Tongue (tissue), 2 donors: Measurements from ENCODE around the gene DENND5A. TPM values are rescaled to one million over a fixed set of nuclear protein-coding genes. Genes with fewer than 3 reads are reported as not detected.
"Not testable (repeated sequence)": the region's sequence is repeated elsewhere in the genome, so short reads cannot be mapped to it uniquely, and the experiment has no call there.

Experiments used
- DNase-seq: peaks from one replicate; pipeline ENCODE4 v3.0.0-alpha.2; 2015
- total RNA-seq: library from RNA; depleted of rRNA; stranded (reverse); fragments of >200 nt; gene quantifications from one replicate; pipeline ENCODE4 v1.2.3, GENCODE V29; 2014

DENND5A gene
- total RNA-seq, 1 donor from 2014 or later = 124 TPM

- peak; percentile 90 for DNase-seq
Measured at GRCh38 chr11:9264316-9265210, 587 bp downstream of the DENND5A start.

DNA sequence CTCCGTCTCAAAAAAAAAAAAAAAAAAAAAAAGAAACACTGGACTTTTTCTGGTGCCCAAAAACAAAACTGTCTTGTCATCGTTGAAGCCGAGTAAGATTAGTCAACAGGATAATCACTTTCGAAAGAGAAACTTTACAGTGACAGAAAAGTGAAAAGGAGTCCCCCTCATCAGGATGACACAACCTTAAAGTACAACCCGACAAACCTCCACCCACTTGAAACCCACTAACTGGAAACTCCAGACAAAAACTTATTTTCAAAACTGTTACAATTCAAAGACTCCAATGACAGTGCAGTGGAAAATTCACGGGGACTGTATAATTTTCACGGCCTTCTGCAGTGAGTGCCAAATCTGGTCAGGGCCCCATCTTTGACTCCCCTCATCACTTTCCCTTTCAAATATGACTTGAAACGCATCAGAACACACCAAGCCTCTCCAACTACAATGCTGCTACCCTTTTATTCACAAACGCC, 1.3 kb downstream of the DENND5A start:
- no peak for DNase-seq

DNA sequence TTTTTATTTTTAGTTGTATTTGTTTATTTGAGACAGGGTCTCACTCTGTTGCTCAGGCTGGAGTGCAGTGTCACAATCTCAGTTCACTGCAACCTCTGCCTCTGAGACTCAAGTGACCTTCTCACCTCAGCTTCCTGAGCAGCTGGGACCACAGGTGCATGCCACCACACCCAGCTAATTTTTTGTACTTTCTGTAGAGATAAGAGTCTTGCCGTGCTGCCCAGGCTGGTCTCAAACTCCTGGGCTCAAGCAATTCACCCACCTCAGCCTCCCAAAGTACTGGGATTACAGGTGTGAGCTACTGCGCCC, 4.4 kb downstream of the DENND5A start:
- not testable (repeated sequence) for DNase-seq

DNA sequence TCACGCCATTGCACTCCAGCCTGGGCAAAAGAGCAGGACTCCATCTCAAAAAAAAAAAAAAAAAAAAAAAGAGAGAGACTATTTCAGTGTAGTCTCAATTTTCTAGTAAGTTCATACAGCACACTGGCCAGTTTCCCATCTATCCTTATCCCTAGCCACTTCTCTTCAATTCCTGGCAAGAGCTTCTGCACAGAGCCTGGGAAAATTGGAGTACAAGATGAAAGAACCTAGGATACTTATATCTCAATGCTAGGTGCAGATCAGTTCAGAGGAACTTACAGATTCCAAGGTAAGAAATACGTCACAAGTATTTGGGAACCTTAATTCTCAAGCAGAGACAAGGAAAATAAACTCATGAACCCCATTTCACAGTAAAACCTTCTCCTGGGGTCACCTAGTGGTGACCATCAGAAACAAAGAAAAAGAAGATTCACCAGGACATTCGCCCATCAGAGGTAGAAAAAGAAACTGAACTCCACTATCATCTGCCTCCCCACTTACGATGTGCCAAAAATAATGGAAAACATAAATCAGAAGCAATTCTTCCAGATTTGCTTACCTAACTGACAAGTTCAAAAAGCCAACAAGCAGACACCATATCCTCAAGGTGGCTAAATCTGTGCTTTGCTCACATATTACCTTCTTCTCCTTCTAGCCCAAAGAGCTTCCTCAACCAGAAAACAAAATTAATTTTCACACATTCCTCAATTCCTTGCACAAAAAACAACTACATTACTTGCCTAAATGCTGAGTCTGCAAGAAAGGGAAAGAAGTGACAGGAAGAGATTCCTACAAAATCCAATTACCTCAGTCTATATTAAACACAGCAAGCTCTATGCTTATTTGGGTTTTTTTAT, 4.9 kb downstream of the DENND5A start:
- no peak for DNase-seq

GRCh38 chr11:9258279-9258678, 6.9 kb downstream of the DENND5A start:
- not testable (repeated sequence) for DNase-seq

- no peak for DNase-seq
Measured at GRCh38 chr11:9254416-9254815, 10.7 kb downstream of the DENND5A start.

DNA sequence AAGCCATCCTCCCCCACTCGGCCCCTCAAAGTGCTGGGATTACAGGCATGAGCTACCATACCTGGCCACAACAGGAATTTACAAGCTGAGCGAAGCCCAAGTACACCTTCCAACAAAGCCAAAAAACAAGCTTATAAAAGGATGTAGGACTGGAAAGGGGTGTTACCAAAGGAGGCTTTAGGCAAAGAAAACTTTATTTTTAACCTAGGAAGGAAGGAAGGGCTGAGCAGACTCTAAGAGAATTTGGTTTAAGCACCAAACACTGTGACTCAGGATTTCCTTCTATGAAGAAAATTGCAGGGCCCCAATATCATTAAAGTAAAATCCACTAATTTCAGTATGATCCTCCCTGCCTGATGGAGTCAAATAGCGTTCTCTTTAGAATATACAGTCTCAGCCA, 12.1 kb downstream of the DENND5A start:
- DNase-seq = no peak

- DNase-seq = no peak
Measured at GRCh38 chr11:9251311-9251710, 13.8 kb downstream of the DENND5A start.

- no peak for DNase-seq
Measured at GRCh38 chr11:9250139-9250582, 15.0 kb downstream of the DENND5A start.

DNA sequence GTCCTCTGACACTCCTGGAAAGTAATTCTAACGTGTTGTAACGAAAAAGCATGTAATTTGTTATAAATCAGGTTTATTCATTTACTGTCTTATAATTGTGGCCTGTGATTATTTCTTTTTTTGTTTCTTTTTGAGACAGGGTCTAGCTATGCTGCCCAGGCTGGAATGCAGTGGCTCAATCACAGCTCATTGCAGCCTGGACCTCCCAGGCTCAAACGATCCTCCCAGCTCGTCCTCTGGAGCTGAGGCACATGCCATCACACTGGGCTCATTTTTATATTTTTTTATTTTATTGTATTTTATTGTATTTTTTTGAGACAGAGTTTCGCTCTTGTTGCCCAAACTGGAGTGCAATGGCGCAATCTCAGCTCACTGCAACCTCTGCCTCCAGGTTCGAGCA, 15.9 kb downstream of the DENND5A start:
- DNase-seq = no peak

GRCh38 chr11:9247863-9248262, 17.3 kb downstream of the DENND5A start:
- no peak for DNase-seq

DNA sequence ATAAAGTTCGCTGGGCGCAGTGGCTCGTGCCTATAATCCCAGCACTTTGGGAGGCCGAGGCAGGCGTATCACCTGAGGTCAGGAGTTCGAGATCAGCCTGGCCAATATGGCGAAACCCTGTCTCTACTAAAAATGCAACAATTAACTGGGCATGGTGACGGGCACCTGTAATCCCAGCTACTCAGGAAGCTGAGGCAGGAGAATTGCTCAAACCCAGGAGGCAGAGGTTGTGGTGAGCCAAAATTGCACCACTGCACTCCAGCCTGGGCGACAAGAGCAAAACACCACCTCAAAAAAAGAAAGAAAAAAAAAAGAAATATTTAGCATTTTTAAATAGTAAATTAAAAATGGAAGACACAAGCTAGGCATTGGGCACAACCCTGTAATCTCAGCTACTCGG, 28.9 kb downstream of the DENND5A start:
- not testable (repeated sequence) for DNase-seq

GRCh38 chr11:9232482-9232881, 32.7 kb downstream of the DENND5A start:
- DNase-seq = no peak

DNA sequence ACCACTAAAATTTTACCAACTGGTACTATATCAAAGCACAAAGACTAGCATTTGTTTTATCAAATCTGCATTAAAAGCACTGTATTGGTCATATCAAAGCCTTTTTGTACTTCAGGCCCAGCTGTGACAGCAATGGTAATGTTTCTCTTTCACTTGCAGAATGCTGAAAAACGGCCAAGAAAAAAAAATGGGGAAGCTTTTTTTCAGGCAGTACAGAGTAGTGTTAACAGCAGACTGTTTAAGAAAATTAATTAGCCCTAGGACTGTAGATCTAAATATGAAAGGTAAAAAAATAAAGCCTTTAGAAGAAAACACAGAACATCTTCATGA, 33.3 kb downstream of the DENND5A start:
- DNase-seq = peak; percentile 84

DNA sequence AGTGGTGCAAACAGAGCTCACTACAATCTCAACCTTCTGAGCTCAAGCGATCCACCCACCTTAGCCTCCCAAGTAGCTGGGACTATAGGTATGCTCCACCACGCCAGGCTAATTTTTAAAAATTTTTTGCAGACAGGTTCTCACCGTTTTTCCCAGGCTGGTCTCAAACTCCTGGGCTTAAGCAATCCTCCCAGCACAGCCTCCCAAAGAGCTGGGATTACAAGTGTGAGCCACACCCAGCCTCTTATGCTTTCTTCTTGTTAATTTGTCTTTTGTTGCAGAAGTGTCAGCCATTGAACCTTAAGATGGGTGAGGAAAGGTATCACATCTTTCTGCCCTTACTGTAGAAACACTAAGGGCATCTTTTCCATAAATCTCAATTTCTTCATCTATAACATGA, 34.9 kb downstream of the DENND5A start:
- DNase-seq = no peak

- DNase-seq = no peak
Measured at GRCh38 chr11:9228091-9228490, 37.1 kb downstream of the DENND5A start.

- DNase-seq = no peak
Measured at GRCh38 chr11:9225748-9226298, 39.3 kb downstream of the DENND5A start.

GRCh38 chr11:9222654-9223053, 42.5 kb downstream of the DENND5A start:
- DNase-seq = no peak

DNA sequence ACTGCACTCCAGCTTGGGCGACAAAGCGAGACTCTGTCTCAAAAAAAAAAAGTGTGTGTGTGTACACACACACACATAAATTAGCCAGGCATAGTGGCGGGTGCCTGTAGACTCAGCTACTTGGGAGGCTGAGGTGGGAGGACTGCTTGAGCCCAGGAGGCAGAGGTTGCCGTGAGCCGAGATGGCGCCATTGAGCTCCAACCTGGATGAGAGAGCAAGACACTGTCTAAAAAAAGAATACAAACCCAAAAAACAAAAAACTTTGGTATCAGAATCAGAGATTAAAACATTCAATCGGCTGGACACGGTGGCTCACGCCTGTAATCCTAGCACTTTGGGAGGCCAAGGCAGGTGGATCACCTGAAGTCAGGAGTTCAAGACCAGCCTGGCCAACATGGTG, 44.3 kb downstream of the DENND5A start:
- not testable (repeated sequence) for DNase-seq

DNA sequence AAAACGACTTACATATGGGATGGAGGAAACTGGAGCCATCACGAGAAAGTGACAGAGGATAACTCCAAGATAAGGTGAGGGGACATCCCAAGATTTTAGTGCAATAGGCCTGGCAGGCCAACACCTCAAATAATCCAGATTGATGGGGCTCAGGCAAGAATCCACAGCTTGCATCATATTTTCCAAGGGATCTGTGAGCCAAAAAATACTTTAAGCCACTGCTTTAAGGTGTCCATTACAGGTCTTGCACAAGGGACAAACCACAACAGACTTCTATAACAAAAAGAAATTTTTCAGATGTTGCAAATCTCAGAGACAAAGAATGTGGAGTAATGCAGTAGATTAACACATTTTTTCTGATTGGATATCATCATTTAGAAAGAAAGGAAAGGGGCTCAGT, 45.6 kb downstream of the DENND5A start:
- DNase-seq = peak; percentile 44

DNA sequence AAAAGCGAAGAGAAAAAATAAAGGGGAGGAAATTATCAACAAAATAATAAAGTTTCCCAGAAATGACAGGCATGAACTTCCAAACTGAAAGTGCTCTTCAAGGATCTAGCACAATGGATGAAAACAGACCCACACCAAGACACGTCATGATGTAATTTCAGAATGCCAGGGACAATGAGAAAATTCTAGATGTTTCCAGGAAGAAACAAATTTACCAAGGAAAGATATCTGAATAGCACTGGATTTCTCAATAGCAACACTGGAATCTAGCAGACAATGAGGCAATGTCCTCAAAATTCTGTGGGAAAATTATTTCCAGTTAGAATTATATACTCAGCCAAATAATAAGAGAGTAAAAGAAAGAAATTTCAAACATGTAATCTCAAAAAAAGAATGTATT, 46.0 kb downstream of the DENND5A start:
- peak; percentile 12 for DNase-seq

- no peak for DNase-seq
Measured at GRCh38 chr11:9214765-9215164, 50.4 kb downstream of the DENND5A start.

- DNase-seq = no peak
Measured at GRCh38 chr11:9211322-9211721, 53.8 kb downstream of the DENND5A start.
